ENCODE results near the gene ATF7.
"Not testable (repeated sequence)": the region's sequence is repeated elsewhere in the genome, so short reads cannot be mapped to it uniquely, and the experiment has no call there.

The ATF7 gene

GRCh38 chr12:53651737-53652136, 25.6 kb upstream of the ATF7 start:
- TF ChIP-seq, protein P1, sequence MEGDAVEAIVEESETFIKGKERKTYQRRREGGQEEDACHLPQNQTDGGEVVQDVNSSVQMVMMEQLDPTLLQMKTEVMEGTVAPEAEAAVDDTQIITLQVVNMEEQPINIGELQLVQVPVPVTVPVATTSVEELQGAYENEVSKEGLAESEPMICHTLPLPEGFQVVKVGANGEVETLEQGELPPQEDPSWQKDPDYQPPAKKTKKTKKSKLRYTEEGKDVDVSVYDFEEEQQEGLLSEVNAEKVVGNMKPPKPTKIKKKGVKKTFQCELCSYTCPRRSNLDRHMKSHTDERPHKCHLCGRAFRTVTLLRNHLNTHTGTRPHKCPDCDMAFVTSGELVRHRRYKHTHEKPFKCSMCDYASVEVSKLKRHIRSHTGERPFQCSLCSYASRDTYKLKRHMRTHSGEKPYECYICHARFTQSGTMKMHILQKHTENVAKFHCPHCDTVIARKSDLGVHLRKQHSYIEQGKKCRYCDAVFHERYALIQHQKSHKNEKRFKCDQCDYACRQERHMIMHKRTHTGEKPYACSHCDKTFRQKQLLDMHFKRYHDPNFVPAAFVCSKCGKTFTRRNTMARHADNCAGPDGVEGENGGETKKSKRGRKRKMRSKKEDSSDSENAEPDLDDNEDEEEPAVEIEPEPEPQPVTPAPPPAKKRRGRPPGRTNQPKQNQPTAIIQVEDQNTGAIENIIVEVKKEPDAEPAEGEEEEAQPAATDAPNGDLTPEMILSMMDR (conservative IDR thresholded peaks at IDR 0.05; ENCODE audit: low read depth, low read length) = no peak
- H3K4me3 ChIP-seq (ENCODE audit: low read length) = no peak overlapping the region
- DNase-seq (ENCODE audit: low read depth) = no peak

GRCh38 chr12:53646300-53646699, 20.1 kb upstream of the ATF7 start:
- not testable (repeated sequence) for H3K4me3 ChIP-seq (ENCODE audit: low read length)

GRCh38 chr12:53645165-53645564, 19.0 kb upstream of the ATF7 start:
- no peak for DNase-seq (ENCODE audit: low read depth)
- TF ChIP-seq, protein P1 (conservative IDR thresholded peaks at IDR 0.05; ENCODE audit: low read depth, low read length) = no peak
- H3K4me3 ChIP-seq (ENCODE audit: low read length) = no peak overlapping the region

More at GRCh38 chr12:53646300-53646699, 20.1 kb upstream of the ATF7 start:
- DNase-seq (ENCODE audit: low read depth) = not testable (repeated sequence)

GRCh38 chr12:53644133-53644532, 18.0 kb upstream of the ATF7 start:
- DNase-seq (ENCODE audit: low read depth) = no peak
- TF ChIP-seq, protein P1 (conservative IDR thresholded peaks at IDR 0.05; ENCODE audit: low read depth, low read length) = no peak
- H3K4me3 ChIP-seq (ENCODE audit: low read length) = no peak overlapping the region

GRCh38 chr12:53643232-53643979, 17.2 kb upstream of the ATF7 start:
- DNase-seq (ENCODE audit: low read depth) = no peak
- H3K4me3 ChIP-seq (ENCODE audit: low read length) = no peak overlapping the region
- TF ChIP-seq, protein P1 (conservative IDR thresholded peaks at IDR 0.05; ENCODE audit: low read depth, low read length) = no peak

DNA sequence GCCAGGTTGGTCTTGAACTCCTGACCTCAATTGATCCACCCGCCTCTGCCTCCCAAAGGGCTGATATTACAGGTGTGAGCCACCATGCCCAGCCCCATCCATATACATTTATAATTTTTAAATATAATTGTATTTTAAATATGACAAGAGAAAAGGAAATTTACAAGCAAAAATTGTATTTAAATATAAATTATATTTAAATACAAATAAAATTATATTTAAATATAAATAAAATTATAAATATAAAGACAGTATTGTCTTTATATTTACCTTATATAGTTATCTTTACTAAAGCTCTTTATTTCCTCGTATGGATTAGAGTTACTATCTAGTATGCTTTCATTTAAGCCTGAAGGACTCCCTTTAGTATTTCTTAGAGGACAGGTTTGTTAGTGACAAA, 11.9 kb upstream of the ATF7 start:
- TF ChIP-seq, protein P1 (conservative IDR thresholded peaks at IDR 0.05; ENCODE audit: low read depth, low read length) = no peak
- H3K4me3 ChIP-seq (ENCODE audit: low read length) = no peak overlapping the region
- no peak for DNase-seq (ENCODE audit: low read depth)

DNA sequence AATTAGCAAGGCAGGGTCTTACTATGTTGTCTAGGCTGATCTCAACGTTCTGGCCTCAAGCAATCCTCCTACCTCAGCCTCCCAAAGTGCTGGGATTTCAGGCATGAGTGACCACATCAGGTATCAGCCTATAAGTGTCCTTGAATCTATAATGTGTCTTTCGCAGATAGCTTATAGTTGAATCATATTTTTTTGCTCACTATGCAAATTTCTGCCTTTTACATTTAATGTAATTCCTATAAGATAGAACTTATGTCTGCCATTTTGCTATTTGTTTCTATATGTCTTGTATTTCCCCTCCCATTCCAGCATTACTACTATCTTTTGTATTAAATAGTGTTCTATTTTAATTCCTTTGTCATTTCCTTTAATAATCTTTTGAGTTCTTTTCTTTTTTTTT, 10.5 kb upstream of the ATF7 start:
- DNase-seq (ENCODE audit: low read depth) = no peak
- H3K4me3 ChIP-seq (ENCODE audit: low read length) = no peak overlapping the region
- TF ChIP-seq, protein P1 (conservative IDR thresholded peaks at IDR 0.05; ENCODE audit: low read depth, low read length) = no peak

DNA sequence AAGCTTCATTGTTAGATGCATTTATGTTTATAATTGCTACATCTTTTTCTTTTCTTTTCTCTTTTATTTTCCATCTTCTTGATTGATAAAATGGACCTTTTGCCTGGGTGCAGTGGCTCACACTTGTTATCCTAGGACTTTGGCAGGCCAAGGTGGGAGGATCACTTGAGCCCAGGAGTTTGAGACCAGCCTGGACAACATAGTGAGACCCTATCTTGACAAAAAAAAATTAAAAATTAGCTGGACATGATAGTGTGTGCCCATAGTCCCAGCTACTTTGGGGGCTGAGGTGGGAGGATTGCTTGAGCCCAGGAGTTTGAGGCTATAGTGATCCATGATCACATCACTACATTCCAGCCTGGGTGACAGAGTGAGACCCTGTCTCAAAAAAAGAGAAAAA, 9.5 kb upstream of the ATF7 start:
- not testable (repeated sequence) for DNase-seq (ENCODE audit: low read depth); H3K4me3 ChIP-seq (ENCODE audit: low read length)

Data from retinal pigment epithelial cell (primary cell).